K562 (cell line): ENCODE results near the gene KCTD15. TPM values are rescaled to one million over a fixed set of nuclear protein-coding genes. Genes with fewer than 3 reads are reported as not detected.

Experiments
- CHD1 ChIP-seq: fragments of 200-600 bp; sonication (generic); IDR thresholded peaks from one replicate; pipeline ENCODE4 v1.6.1; 2012; ENCODE audit warnings: mild to moderate bottlenecking, moderate library complexity, low read length, inconsistent platforms
- KDM2B ChIP-seq: fragments of 250-450 bp; sonication (Bioruptor Pico); IDR thresholded peaks from 2 replicates; pipeline ENCODE4 v1.8.0; 2021; ENCODE audit warnings: mild to moderate bottlenecking, moderate library complexity
- MAZ ChIP-seq, 2 experiments: fragments of 450-650 bp in 1 of 2; sonication (generic) in 1 of 2; formaldehyde crosslinking; IDR thresholded peaks in 1 of 2; conservative IDR thresholded peaks in 1 of 2; 2 replicates each; pipeline versions ENCODE4 v1.4.0 to v1.5.0; 2020; ENCODE audit warnings: mild to moderate bottlenecking in 1 of 2, missing genetic modification reagents in 1 of 2
- NONO ChIP-seq, 2 experiments: fragments of 200-400 bp in 1 of 2; fragments of 450-650 bp in 1 of 2; formaldehyde crosslinking in 1 of 2; IDR thresholded peaks; 2 replicates each; pipeline ENCODE4 v1.6.1; 2017; ENCODE audit warnings: low read depth in 2 of 2, mild to moderate bottlenecking in 2 of 2, moderate library complexity in 2 of 2, low read length in 1 of 2
- OTX1 ChIP-seq: fragments of 450-650 bp; formaldehyde crosslinking; IDR thresholded peaks from 2 replicates; pipeline ENCODE4 v1.4.0; 2022; ENCODE audit warnings: mild to moderate bottlenecking
- POLR2G ChIP-seq: fragments of 200-400 bp; formaldehyde crosslinking; IDR thresholded peaks from 2 replicates; pipeline ENCODE4 v1.6.1; 2017; ENCODE audit warnings: low read depth, mild to moderate bottlenecking, antibody characterized with exemption, low read length, moderate library complexity
- POLR2H ChIP-seq: IDR thresholded peaks from 2 replicates; pipeline ENCODE4 v1.6.1; 2016; ENCODE audit warnings: missing genetic modification characterization, low read depth, mild to moderate bottlenecking, control low read depth, missing compliant biosample characterization, moderate library complexity
- RB1 ChIP-seq: fragments of 450-650 bp; IDR thresholded peaks from 2 replicates; pipeline ENCODE4 v1.6.1; 2017; ENCODE audit warnings: low read depth, mild to moderate bottlenecking
- SP2 ChIP-seq: IDR thresholded peaks from 2 replicates; pipeline ENCODE4 v1.6.1; 2011; ENCODE audit warnings: mild to moderate bottlenecking, low read depth, low read length, moderate library complexity; ENCODE audit not compliant: poor library complexity, severe bottlenecking; ENCODE audit errors: extremely low read depth
- SRSF9 ChIP-seq: fragments of 200-400 bp; formaldehyde crosslinking; IDR thresholded peaks from 2 replicates; pipeline ENCODE4 v1.6.1; 2017; ENCODE audit warnings: low read depth, low read length, borderline replicate concordance
- XRCC4 ChIP-seq: IDR thresholded peaks from one replicate; pipeline ENCODE4 v1.6.1; 2011; ENCODE audit not compliant: insufficient read depth, insufficient read length; ENCODE audit errors: extremely low read depth
- polyA plus RNA-seq, 8 experiments: library from polyadenylated mRNA; depleted of rRNA in 4 of 8; stranded (reverse) in 5 of 8; unstranded in 3 of 8; fragments of >200 nt; fragmentation: Nextera tagmentation in 2 of 8; fragmentation: Illumina TruSeq in 1 of 8; extraction: Ambion mirVana in 2 of 8; extraction: Trizol in 1 of 8; gene quantifications; 2 replicates each; pipeline versions ENCODE4 v1.2.1 to v1.2.3, GENCODE V29; 2011 to 2014; ENCODE audit warnings: inconsistent platforms in 1 of 8, missing spikeins in 1 of 8
- total RNA-seq, 7 experiments: library from RNA; depleted of rRNA in 6 of 7; stranded (reverse); fragments of >200 nt in 6 of 7; fragmentation: Illumina TruSeq in 2 of 7; extraction: Trizol in 2 of 7; gene quantifications; 2 replicates each; pipeline versions ENCODE4 v1.2.1 to v1.2.3, GENCODE V29; 2011 to 2021; ENCODE audit warnings: low replicate concordance in 1 of 7
- TF ChIP-seq, protein P1 (sequence below), 2 experiments: IDR thresholded peaks; 2 replicates each; pipeline ENCODE4 v1.6.1; 2011; ENCODE audit warnings: borderline replicate concordance in 1 of 2, control low read depth in 1 of 2, low read depth in 1 of 2, low read length in 1 of 2, mild to moderate bottlenecking in 1 of 2, mixed read lengths in 1 of 2, moderate library complexity in 1 of 2; ENCODE audit not compliant: insufficient read depth in 1 of 2, insufficient read length in 1 of 2, poor library complexity in 1 of 2, severe bottlenecking in 1 of 2; ENCODE audit errors: extremely low read depth in 1 of 2
- TF ChIP-seq, protein P2 (sequence below): fragments of 200-800 bp; sonication (Bioruptor generic); IDR thresholded peaks from 2 replicates; pipeline ENCODE4 v1.6.1; 2017; ENCODE audit warnings: missing genetic modification characterization, missing compliant biosample characterization
- TF ChIP-seq, protein P3 (sequence below): fragments of 450-650 bp; IDR thresholded peaks from 2 replicates; pipeline ENCODE4 v1.7.1; 2018; ENCODE audit warnings: mild to moderate bottlenecking, low read depth; ENCODE audit not compliant: partially characterized antibody
- TF ChIP-seq, protein P4 (sequence below): fragments of 450-650 bp; formaldehyde crosslinking; IDR thresholded peaks from 2 replicates; pipeline ENCODE4 v1.4.0; 2022; ENCODE audit warnings: missing genetic modification characterization

Gene KCTD15
- total and polyA plus RNA-seq, 9 of the 15 experiments (the other 6 are each of a cell fraction or from before 2014, with no cell fraction given), result 1.7 to 49.0 (median 11.8) TPM

DNA sequence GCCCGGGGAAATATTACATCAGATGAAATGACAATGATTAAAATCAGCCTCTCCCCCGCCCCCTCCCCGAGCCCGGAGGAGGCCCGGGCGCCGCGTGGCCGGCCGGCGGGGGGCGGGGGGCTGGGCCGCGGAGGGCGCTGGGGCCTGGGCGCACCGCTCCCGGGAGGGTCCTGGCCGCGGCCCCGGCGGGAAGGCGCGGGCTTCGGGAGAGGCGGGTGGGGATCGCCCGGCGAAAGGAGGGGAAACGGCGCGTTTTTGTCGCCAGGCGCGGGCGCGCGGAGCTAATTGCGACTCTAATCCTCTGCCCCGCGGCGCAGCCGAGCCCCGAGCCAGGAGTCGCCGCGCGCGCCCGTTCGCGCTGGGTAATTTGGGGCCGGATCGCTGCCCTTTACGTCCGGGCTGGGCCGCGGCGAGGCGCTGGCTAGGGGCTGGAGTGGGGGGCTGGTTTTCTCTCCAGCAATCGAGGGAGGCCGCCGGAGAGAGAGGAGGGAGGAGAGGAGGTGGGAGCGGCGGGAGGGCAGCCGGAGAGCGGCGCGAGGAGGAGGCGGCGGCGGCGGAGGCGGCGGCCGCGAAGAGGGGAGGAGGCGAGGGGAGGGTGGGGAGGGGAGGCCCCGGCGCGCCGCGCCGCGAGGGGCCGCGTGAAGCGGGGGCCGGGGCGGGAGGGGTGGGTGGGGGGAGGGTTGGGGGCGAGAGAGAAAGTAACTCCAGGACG lies at the start of gene KCTD15 (continued):
- TF ChIP-seq KDM2B (CRISPR knock-in tag) (0 out of 2 replicates have a peak, but pooled peaks have one; percentile 68), RB1 (peak; percentile 23; the same call in 1 of the 2 replicates), NONO (IDR thresholded peaks at IDR 0.05; ENCODE audit: low read depth in 2 of 2, low read length in 1 of 2) (0 out of 4 replicates have a peak, but pooled peaks of 1 of the 2 experiments have one; percentile 11), OTX1 (CRISPR knock-in tag) (peak; percentile 58; the same call in 1 of the 2 replicates), POLR2H (tag) (peak; percentile 74; the same call in 1 of the 2 replicates), POLR2G (peak; percentile 16; the same call in 1 of the 2 replicates), SRSF9 (no peak), XRCC4 (no peak), MAZ (CRISPR knock-in tag; conservative IDR thresholded peaks at IDR 0.05 in 1 of 2, IDR thresholded peaks at IDR 0.05 in 1 of 2) (peak in 1 of 2 experiments; percentile 23; a peak in 1 of 4 replicates), CHD1 (peak; percentile 16), SP2 (peak; percentile 4)
- TF ChIP-seq, protein P1, sequence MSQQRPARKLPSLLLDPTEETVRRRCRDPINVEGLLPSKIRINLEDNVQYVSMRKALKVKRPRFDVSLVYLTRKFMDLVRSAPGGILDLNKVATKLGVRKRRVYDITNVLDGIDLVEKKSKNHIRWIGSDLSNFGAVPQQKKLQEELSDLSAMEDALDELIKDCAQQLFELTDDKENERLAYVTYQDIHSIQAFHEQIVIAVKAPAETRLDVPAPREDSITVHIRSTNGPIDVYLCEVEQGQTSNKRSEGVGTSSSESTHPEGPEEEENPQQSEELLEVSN (IDR thresholded peaks at IDR 0.05; ENCODE audit: borderline replicate concordance in 1 of 2, extremely low read depth in 1 of 2, insufficient read depth in 1 of 2, insufficient read length in 1 of 2, low read depth in 1 of 2, low read length in 1 of 2, poor library complexity in 1 of 2, severe bottlenecking in 1 of 2), result peak in 1 of 2 experiments; percentile 48
- TF ChIP-seq, protein P2, sequence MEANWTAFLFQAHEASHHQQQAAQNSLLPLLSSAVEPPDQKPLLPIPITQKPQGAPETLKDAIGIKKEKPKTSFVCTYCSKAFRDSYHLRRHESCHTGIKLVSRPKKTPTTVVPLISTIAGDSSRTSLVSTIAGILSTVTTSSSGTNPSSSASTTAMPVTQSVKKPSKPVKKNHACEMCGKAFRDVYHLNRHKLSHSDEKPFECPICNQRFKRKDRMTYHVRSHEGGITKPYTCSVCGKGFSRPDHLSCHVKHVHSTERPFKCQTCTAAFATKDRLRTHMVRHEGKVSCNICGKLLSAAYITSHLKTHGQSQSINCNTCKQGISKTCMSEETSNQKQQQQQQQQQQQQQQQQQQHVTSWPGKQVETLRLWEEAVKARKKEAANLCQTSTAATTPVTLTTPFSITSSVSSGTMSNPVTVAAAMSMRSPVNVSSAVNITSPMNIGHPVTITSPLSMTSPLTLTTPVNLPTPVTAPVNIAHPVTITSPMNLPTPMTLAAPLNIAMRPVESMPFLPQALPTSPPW, result peak; percentile 51; the same call in 1 of the 2 replicates
- TF ChIP-seq, protein P3, sequence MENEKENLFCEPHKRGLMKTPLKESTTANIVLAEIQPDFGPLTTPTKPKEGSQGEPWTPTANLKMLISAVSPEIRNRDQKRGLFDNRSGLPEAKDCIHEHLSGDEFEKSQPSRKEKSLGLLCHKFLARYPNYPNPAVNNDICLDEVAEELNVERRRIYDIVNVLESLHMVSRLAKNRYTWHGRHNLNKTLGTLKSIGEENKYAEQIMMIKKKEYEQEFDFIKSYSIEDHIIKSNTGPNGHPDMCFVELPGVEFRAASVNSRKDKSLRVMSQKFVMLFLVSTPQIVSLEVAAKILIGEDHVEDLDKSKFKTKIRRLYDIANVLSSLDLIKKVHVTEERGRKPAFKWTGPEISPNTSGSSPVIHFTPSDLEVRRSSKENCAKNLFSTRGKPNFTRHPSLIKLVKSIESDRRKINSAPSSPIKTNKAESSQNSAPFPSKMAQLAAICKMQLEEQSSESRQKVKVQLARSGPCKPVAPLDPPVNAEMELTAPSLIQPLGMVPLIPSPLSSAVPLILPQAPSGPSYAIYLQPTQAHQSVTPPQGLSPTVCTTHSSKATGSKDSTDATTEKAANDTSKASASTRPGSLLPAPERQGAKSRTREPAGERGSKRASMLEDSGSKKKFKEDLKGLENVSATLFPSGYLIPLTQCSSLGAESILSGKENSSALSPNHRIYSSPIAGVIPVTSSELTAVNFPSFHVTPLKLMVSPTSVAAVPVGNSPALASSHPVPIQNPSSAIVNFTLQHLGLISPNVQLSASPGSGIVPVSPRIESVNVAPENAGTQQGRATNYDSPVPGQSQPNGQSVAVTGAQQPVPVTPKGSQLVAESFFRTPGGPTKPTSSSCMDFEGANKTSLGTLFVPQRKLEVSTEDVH, result no peak
- TF ChIP-seq, protein P4, sequence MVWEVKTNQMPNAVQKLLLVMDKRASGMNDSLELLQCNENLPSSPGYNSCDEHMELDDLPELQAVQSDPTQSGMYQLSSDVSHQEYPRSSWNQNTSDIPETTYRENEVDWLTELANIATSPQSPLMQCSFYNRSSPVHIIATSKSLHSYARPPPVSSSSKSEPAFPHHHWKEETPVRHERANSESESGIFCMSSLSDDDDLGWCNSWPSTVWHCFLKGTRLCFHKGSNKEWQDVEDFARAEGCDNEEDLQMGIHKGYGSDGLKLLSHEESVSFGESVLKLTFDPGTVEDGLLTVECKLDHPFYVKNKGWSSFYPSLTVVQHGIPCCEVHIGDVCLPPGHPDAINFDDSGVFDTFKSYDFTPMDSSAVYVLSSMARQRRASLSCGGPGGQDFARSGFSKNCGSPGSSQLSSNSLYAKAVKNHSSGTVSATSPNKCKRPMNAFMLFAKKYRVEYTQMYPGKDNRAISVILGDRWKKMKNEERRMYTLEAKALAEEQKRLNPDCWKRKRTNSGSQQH (CRISPR knock-in tag), result 0 out of 2 replicates have a peak, but pooled peaks have one; percentile 12
